HG03066 (cell line): ENCODE measurements around the gene ENDOU.

Source experiments
- ATAC-seq: cut with Tn5 transposase; IDR thresholded peaks from one replicate; pipeline ENCODE4 v1.9.1; 2021; ENCODE audit warnings: low read depth; ENCODE audit not compliant: unreplicated experiment

The ENDOU gene

GRCh38 chr12:47722941-47723631 is 2.2 kb downstream of the ENDOU start:
- no peak for ATAC-seq

DNA sequence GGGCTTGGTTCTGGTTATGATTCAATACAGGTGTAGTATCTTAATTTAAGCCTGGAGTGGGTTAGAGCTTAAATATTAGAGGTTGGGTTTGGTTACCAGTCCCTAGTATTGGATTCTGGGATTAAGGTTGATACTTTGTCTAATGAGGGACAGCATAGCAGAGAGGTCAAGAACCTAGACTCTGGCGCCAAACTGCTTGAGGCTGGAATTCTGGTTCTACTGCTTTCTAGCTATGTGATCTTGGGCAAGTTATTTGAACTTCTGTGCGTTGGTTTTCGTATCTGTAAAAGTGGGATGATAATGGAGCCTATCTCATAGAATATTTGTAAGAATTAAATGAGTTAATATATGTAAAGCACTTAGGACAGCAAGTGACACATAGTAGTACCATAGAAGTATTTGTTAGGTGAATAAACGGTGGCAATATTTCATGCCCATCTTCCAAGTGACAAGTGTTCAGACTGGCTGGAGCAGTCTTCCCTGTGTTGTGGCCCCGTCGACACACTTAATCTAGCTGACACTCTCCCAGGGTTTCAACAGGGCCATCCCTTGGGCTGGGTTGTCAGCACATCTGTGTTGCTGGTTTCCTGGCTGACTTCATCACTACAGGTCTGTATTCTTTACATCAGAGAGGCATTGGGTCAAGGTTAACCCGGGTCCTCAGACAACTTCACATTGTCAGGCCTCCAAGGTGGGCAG is 3.0 kb downstream of the ENDOU start:
- ATAC-seq, result no peak

DNA sequence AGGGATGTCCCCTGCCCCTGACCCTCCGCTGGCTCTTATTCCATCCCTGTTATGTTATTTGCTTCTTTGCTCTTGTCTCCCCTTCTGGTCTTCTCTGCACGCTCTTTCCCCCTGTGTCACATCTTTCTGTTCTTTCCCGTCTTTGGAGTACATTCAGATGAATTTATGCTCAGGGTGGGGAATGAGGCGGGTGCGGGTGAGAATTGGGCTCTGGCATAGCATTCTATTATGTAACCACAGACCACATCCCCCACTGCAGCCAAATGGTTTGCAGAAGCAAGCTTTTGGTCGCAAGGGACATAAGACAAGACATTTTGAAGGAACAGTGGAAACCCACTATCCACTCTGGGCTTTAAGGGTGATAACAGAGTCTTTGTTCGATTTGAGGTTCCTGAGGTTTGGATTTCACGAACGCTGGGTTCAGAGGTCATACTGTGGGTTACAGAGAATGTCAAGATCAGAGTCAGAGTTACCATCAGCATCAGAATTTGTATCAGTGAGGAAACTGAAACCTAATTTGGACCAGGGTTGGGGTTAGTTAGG is 3.8 kb downstream of the ENDOU start:
- no peak for ATAC-seq

DNA sequence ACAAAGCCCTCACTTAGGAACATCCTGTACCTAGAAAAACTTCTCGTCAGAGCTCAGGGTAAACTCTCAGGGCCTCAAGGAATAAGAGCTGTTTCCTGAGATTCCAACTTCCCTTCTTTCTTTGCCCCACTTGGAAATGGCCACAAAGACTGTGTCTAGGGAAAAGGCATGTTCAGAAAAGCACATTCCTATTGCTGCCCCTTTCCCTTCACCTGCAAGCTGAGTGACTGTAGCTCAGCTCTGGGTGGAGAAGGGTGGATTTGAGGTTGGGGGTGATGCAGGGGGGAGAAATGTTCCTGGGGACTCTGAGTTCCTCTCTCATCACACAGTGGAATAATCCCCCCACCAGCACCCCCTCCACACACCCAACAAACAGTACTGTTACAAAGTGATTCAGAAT is 6.8 kb downstream of the ENDOU start:
- ATAC-seq, result no peak

DNA sequence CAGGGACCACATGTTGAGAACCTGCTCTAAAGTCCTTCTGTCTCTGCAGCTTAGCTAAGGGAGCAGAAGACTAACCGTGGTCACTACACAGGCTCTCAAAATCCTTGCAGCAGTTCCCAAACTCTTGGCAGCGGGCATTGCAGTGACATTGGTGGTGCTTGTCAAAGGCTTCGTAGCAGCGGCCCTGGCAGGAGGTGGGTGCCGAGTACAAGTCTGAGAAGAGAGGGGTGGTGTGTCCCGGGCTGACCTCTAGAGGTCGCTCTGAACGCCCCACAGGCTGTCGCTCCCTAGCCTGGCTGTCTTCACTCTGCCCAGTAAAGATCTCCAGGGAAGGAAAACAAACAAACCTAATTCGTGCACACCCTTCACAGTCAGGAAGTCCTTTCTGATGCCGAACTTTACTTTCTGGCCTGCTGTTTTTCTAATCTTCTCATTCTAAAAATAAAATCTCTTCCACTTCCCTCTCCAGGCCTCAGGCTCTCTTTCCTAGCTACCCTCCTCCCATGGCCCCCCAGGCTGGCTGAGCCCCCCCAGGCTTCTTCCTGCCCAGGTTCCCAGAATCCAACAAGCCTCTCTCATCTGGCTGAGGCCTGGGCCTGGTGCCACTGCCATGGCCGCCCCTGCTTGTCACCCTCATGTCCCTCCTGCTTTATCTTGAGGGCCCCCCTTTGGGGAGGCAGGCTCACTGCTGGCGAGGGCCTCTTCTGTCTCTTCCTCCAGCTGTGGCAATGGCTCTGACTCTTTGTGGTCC is 7.7 kb downstream of the ENDOU start:
- ATAC-seq, result no peak

- no peak for ATAC-seq
Observed at GRCh38 chr12:47717046-47717442, 8.2 kb downstream of the ENDOU start.

DNA sequence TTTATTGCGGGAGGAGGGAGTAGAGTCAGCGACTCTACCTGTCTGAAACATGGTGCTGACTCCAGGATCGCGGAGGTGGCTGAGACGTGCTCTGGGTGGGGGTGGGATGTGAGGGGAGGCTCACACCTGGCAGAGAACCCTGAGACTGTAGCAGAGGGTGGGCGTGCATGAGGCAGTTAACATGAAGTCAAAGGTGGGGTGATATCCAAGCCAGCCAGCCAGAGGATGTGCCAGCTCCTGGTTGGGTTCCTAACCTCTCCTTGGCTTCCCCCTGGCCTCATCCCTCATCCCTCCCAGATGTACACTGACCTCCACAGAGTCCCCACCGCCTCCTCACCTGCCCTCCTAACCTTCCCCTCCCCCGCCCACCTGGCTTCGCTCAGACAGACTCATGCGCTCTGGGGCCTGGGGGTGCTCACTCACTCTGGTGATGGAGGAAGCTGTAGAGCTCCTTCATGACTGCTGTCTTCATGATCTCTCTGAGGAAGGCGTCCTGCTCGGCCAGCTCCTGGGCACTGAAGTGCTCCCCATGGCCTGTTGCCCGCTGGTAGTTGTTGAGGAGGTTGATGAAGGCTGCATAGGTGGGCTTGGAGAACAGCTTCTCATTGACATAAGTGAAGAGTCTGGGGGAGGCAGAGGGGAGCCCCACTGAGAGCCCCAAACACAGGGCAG is 9.3 kb downstream of the ENDOU start:
- no peak for ATAC-seq

DNA sequence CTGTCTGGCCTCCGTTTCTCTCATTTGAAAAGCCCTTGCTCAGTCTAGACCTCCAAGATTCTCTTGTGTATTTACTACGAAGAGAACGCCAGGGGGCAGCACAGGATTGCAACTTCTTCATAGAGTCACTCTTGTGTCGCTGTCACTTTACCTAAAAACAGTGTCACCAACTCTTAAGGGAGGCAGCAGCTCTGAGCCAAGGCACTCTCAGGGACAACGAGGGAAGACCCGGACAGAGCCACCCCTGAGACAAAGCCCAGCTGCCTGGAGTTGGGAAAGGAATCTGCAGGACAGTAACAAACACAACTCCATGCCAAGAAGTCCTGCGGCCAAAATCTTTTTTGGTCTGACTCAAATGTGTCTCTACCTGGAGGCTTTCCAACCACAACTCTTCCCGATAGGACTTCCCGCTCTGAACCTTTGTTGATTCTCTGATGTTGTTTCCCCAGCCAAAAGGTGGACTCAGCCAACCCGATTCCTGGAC is 9.9 kb downstream of the ENDOU start:
- peak; percentile 88 for ATAC-seq

DNA sequence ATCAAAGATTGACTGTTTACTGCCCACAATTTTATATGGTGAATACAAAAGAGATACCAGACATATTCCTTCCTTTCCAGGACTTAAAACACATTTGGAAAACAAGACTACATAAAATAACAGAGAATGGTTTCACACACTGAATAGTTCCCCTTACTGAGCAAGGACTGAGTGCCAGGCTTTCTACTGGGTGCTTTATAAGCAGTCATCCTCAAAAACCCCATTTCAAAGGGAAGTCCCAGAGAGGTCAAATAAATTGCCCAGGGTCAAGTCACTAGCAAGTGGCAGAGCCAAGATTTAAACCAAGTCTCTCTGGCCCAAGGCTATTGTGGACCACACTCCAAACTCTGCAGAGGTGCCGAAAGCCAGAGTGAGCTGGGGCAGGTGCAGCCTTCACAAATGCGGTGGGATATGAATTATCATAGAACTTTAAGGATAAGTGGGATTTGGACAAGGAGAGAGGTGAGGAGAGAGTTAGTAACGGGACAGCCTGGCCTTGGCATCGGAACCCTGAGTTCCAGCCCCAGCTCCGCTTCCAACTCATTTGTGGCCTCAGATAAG is 10.4 kb downstream of the ENDOU start:
- no peak for ATAC-seq

- ATAC-seq, result no peak
Observed at GRCh38 chr12:47712171-47712570, 13.1 kb downstream of the ENDOU start.

DNA sequence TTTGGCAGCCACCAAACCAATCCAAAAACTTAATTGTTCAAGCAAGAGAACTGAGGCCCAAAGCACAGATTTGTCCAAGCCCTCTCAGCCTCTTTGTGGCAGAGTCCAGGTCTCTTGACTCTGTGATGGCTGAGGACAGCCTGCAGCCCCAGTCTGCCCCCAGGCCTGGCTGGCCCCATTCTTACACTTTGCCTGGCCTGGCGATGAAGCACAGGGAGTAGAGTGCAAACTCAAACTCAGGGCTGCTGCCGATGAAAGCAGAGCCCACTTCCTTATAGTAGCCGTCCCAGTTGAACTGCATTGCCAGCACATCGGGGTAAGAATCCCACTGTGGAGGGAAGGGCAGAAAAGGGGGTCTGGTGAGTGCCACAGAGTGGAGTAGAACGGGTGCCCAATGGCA is 13.8 kb downstream of the ENDOU start:
- no peak for ATAC-seq

- ATAC-seq, result no peak
Observed at GRCh38 chr12:47710278-47710677, 15.0 kb downstream of the ENDOU start.

GRCh38 chr12:47709671-47710070 is 15.6 kb downstream of the ENDOU start:
- ATAC-seq, result no peak

GRCh38 chr12:47709237-47709636 is 16.1 kb downstream of the ENDOU start:
- no peak for ATAC-seq

GRCh38 chr12:47707905-47708543 is 17.3 kb downstream of the ENDOU start:
- ATAC-seq, result no peak

DNA sequence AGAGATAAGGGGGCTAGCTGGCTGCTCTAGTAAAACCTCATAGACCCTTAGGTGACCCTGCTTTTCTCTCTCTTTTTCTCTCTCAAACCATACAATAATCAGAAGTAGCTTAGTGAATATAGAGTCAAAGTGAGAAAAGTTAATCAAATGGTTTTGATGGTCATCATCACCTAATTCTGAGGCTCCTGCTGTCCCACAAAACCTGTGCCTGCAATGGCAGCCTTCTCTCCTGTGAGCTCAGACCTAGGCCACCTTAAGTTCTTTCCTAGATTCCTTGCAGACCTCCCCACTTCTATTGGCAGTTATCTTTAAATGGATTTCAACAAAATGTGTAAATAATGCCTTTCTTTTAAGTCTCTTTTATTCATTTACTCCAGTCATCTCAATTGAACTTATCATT is 17.9 kb downstream of the ENDOU start:
- no peak for ATAC-seq

DNA sequence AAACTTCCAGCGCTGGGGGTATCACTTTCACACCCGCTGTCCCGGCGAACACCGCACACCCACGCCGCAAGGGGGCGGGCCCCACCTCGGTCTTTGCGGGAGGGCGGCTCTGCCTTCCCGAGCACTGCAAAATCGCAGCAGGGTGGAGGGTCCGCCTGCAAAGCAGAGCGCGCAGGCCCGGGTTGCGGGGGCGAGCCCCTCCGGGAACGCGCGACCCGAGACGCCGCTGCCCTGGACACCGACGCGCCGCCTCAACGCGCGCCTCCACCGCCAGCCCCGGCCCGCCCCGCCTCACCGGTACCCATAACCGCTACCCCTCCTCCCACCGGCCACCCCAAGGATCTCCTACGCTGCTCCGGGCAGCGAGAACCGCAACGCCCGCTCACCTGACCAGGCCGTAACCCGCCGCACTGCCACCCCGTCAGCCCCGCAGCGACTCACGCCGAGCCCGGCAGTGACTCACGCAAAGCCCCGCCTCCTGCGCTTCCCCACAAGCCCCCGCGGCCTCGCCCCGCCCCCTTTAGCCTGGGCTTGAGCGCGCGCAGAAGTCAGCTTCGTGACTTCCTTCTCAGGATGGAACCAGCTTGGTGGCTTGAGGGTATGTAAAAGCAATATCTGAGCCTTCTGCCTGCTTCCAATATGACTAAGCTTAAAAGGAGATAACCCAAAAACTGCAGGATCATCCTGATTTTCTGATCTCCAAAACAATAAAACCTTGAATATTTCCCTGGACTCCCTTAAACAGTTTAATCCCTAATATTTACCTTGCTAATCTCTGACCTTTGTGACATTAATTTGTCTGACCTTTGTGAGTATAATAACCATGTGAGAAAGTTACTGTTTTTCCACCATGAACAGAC is 19.5 kb downstream of the ENDOU start, which contains the start of gene RPAP3:
TSS of gene RPAP3 (minus strand) at position 465 of the 860 bp plus-strand sequence. CDS start 3,190 bp downstream, outside the sequence.
- peak; percentile 83 for ATAC-seq

DNA sequence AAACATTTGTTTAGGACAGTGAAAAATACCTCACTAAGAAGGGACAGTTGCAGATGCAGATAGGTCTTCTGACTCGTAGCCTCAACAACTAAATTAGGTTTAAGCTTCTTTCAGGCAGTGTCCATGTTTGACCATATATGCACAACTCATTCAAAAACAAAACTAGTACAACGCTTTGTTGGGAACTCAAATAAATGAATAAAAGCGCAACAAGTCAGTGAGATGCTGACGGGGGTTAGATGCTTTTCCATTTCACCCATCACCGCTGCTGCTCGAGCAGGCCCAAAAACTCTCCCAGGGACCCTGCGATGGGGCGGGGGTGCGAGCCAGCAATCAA is 20.1 kb downstream of the ENDOU start:
- ATAC-seq, result no peak

GRCh38 chr12:47704719-47705118 is 20.6 kb downstream of the ENDOU start:
- ATAC-seq, result no peak
